Measurements from ENCODE around the gene SLC25A4. TPM values are rescaled to one million over a fixed set of nuclear protein-coding genes. Genes with fewer than 3 reads are reported as not detected.

SLC25A4 gene
- total RNA-seq, 1 experiment from 2014 or later, result 18.6 TPM

GRCh38 chr4:185144601-185145240 lies 1.7 kb downstream of the SLC25A4 start:
- DNase-seq (ENCODE audit: low read depth, low spot score) (no peak), ATAC-seq (no peak)
- no peaks in the 10 kb centered on the region for H3K27me3 ChIP-seq (ENCODE audit: control insufficient read depth, insufficient read depth, low read length)
- H3K9me3 ChIP-seq (ENCODE audit: control insufficient read depth, insufficient read depth, low read depth, low read length), result no peaks in the 10 kb centered on the region
- no peaks in the 10 kb centered on the region; the same call in 1 of the 2 replicates for H3K4me1 ChIP-seq (ENCODE audit: control insufficient read depth, insufficient read depth, low read length)
- H3K4me3 ChIP-seq (ENCODE audit: low read depth in 2 of 2, low read length in 2 of 2), result no peak overlapping the region
- TF ChIP-seq SIN3A (IDR thresholded peaks at IDR 0.05; ENCODE audit: borderline replicate concordance, insufficient read depth, low read depth, low read length), result no peak
- TF ChIP-seq REST (IDR thresholded peaks at IDR 0.05; ENCODE audit: insufficient read depth in 1 of 2, low read depth in 2 of 2, low read length in 1 of 2), result no peak
- no peak for TF ChIP-seq CTCF (IDR thresholded peaks at IDR 0.05)
- TF ChIP-seq POLR2AphosphoS5 (IDR thresholded peaks at IDR 0.05; ENCODE audit: low read depth, low read length), result no peak
- TF ChIP-seq TCF7L2 (IDR thresholded peaks at IDR 0.05; ENCODE audit: low read depth, low read length), result no peak
- H3K27ac ChIP-seq (ENCODE audit: low read length), result no peak overlapping the region
- no TSS peak for BruUV-seq (replicated peaks)
- ChIA-PET CTCF (no interaction called here), POLR2A (no interaction called here)
- intact Hi-C loops (cut with micrococcal nuclease; ENCODE audit: unreplicated experiment) (no loop called here), in situ Hi-C loops (cut with HindIII; ENCODE audit: low pct_unique_long_range_greater_than_20kb, low sequenced_read_pairs) (no loop called here)
- no peaks in the 10 kb centered on the region for H3K36me3 ChIP-seq (ENCODE audit: control insufficient read depth, insufficient read depth, low read length)

GRCh38 chr4:185145572-185145971 lies 2.5 kb downstream of the SLC25A4 start:
- no TSS peak for BruUV-seq (replicated peaks)
- in situ Hi-C loops (cut with HindIII; ENCODE audit: low pct_unique_long_range_greater_than_20kb, low sequenced_read_pairs), result no loop called here
- POLR2A ChIA-PET, result no interaction called here

More at GRCh38 chr4:185145572-185145971, 2.5 kb downstream of the SLC25A4 start:
- no peaks in the 10 kb centered on the region for H3K27me3 ChIP-seq (ENCODE audit: control insufficient read depth, insufficient read depth, low read length)
- no peak for TF ChIP-seq CTCF (IDR thresholded peaks at IDR 0.05)
- TF ChIP-seq SIN3A (IDR thresholded peaks at IDR 0.05; ENCODE audit: borderline replicate concordance, insufficient read depth, low read depth, low read length), result no peak
- no peak for TF ChIP-seq REST (IDR thresholded peaks at IDR 0.05; ENCODE audit: insufficient read depth in 1 of 2, low read depth in 2 of 2, low read length in 1 of 2)
- TF ChIP-seq POLR2AphosphoS5 (IDR thresholded peaks at IDR 0.05; ENCODE audit: low read depth, low read length), result no peak
- no peak for TF ChIP-seq TCF7L2 (IDR thresholded peaks at IDR 0.05; ENCODE audit: low read depth, low read length)
- no peaks in the 10 kb centered on the region for H3K9me3 ChIP-seq (ENCODE audit: control insufficient read depth, insufficient read depth, low read depth, low read length)
- CTCF ChIA-PET, result no interaction called here
- ATAC-seq (no peak), DNase-seq (ENCODE audit: low read depth, low spot score) (no peak)
- no peaks in the 10 kb centered on the region; the same call in 1 of the 2 replicates for H3K4me1 ChIP-seq (ENCODE audit: control insufficient read depth, insufficient read depth, low read length)
- intact Hi-C loops (cut with micrococcal nuclease; ENCODE audit: unreplicated experiment), result no loop called here
- H3K36me3 ChIP-seq (ENCODE audit: control insufficient read depth, insufficient read depth, low read length), result no peaks in the 10 kb centered on the region
- H3K27ac ChIP-seq (ENCODE audit: low read length), result no peak overlapping the region
- H3K4me3 ChIP-seq (ENCODE audit: low read depth in 2 of 2, low read length in 2 of 2), result no peak overlapping the region
